ENCODE data around the gene ATP2B3. TPM values are rescaled to one million over a fixed set of nuclear protein-coding genes. Genes with fewer than 3 reads are reported as not detected.

ATP2B3 gene
- total and polyA plus RNA-seq, 9 of the 15 experiments (the other 6 are each of a cell fraction or from before 2014, with no cell fraction given): 0.04 TPM; not detected in 8

GRCh38 chrX:153474266-153474665 is 43.2 kb upstream of the ATP2B3 start:
- ATAC-seq: no peak
- no TSS peak for BruUV-seq (replicated peaks)
- no peaks in the 10 kb centered on the region for H3K27me3 ChIP-seq (ENCODE audit: control insufficient read depth in 2 of 2, insufficient read depth in 2 of 2, low read length in 2 of 2)
- H3K4me2 ChIP-seq (ENCODE audit: insufficient read depth, low read length): no peak overlapping the region
- ChIA-PET CTCF (ENCODE audit: low intra/inter-chr PET ratio) (no interaction called here), POLR2A (no interaction called here)
- no peak overlapping the region for H3K4me3 ChIP-seq
- 49% methylated on average over 4 of the region's 10 CpGs for WGBS (ENCODE audit: insufficient coverage, low coverage, missing lambda C conversion rate)
- no peaks in the 10 kb centered on the region for H3K9me3 ChIP-seq (replicated peaks; ENCODE audit: control insufficient read depth, insufficient read depth, low read depth, low read length)
- peaks cover 4 to 54% of the 10 kb centered on the region in 2 experiments; a peak in 4 of 5 replicates for H3K4me1 ChIP-seq (replicated peaks in 1 of 2; ENCODE audit: control insufficient read depth in 2 of 2, insufficient read depth in 2 of 2, low read length in 2 of 2)
- no peak overlapping the region for H3K27ac ChIP-seq (ENCODE audit: extremely low read depth, low read depth, low read length)
- no peaks in the 10 kb centered on the region for H3K9me1 ChIP-seq (ENCODE audit: control insufficient read depth, insufficient read depth, low read length)
- peaks cover 11% of the 10 kb centered on the region for H3K79me2 ChIP-seq (ENCODE audit: control insufficient read depth, insufficient read depth, low read length)
- FAIRE-seq: no peak
- intact Hi-C loops (cut with micrococcal nuclease) (loop anchor here (5.0 kb wide), 1 partner anchor 33 kb away; no protein-coding TSS in a partner anchor), in situ Hi-C loops (cut with MboI) (no loop called here)
- peak overlapping the region in 1 of 2 experiments; percentile 74; a peak in 2 of 4 replicates for H3K9ac ChIP-seq (ENCODE audit: insufficient read depth in 1 of 2, low read depth in 2 of 2, low read length in 2 of 2)
- DNase-seq (ENCODE audit: extremely low read depth in 1 of 4, low spot score in 3 of 4): no peak
- peak overlapping the region; percentile 70 for H2AFZ ChIP-seq (ENCODE audit: low read depth, low read length)
- no peaks in the 10 kb centered on the region for H3K36me3 ChIP-seq (ENCODE audit: control insufficient read depth, insufficient read depth, low read length)
- TF ChIP-seq RBFOX2 (IDR thresholded peaks at IDR 0.05; ENCODE audit: low read depth, low read length) (0 out of 2 replicates have a peak, but pooled peaks have one; percentile 4), TSHZ1 (CRISPR knock-in tag; IDR thresholded peaks at IDR 0.05) (no peak), ZFX (CRISPR knock-in tag; IDR thresholded peaks at IDR 0.05) (0 out of 2 replicates have a peak, but pooled peaks have one; percentile 32), EGR1 (conservative IDR thresholded peaks at IDR 0.05) (peak; percentile 28; the same call in 1 of the 2 replicates), HMGN3 (IDR thresholded peaks at IDR 0.05; ENCODE audit: borderline replicate concordance, extremely low read depth, insufficient read length, low read depth, low read length) (no peak)
- TF ChIP-seq, protein P1, sequence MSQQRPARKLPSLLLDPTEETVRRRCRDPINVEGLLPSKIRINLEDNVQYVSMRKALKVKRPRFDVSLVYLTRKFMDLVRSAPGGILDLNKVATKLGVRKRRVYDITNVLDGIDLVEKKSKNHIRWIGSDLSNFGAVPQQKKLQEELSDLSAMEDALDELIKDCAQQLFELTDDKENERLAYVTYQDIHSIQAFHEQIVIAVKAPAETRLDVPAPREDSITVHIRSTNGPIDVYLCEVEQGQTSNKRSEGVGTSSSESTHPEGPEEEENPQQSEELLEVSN (IDR thresholded peaks at IDR 0.05; ENCODE audit: borderline replicate concordance in 1 of 2, extremely low read depth in 1 of 2, insufficient read depth in 1 of 2, insufficient read length in 1 of 2, low read depth in 1 of 2, low read length in 1 of 2, poor library complexity in 1 of 2, severe bottlenecking in 1 of 2): no peak
- TF ChIP-seq, protein P2, sequence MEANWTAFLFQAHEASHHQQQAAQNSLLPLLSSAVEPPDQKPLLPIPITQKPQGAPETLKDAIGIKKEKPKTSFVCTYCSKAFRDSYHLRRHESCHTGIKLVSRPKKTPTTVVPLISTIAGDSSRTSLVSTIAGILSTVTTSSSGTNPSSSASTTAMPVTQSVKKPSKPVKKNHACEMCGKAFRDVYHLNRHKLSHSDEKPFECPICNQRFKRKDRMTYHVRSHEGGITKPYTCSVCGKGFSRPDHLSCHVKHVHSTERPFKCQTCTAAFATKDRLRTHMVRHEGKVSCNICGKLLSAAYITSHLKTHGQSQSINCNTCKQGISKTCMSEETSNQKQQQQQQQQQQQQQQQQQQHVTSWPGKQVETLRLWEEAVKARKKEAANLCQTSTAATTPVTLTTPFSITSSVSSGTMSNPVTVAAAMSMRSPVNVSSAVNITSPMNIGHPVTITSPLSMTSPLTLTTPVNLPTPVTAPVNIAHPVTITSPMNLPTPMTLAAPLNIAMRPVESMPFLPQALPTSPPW (CRISPR knock-in tag; IDR thresholded peaks at IDR 0.05): no peak
- no peaks in the 10 kb centered on the region for H4K20me1 ChIP-seq (replicated peaks; ENCODE audit: control insufficient read depth, insufficient read depth, low read length)

Data from K562 (cell line).